ACHN (cell line): ENCODE results near the gene GSDME.

Experiments
- DNase-seq: peaks from one replicate; pipeline ENCODE4 v3.0.0-alpha.2; 2015
- in situ Hi-C: cut with HindIII; loops from 2 replicates; pipeline ENCODE4 v1.10.0; 2017; ENCODE audit warnings: low sequenced_read_pairs, low pct_ligation_motif_present, low pct_unique_long_range_greater_than_20kb

GSDME gene

GRCh38 chr7:24778543-24779282, 21.4 kb upstream of the GSDME start:
- DNase-seq, result peak; percentile 33
- in situ Hi-C loops, result no loop called here

- no peak for DNase-seq
- in situ Hi-C loops, result no loop called here
Measured at GRCh38 chr7:24777806-24778205, 20.5 kb upstream of the GSDME start.

GRCh38 chr7:24773646-24774045, 16.4 kb upstream of the GSDME start:
- DNase-seq, result no peak
- in situ Hi-C loops, result no loop called here

GRCh38 chr7:24769851-24770250, 12.6 kb upstream of the GSDME start:
- in situ Hi-C loops, result no loop called here
- DNase-seq, result no peak

- no peak for DNase-seq
- in situ Hi-C loops, result no loop called here
Measured at GRCh38 chr7:24769014-24769830, 12.0 kb upstream of the GSDME start.

GRCh38 chr7:24767878-24768569, 10.8 kb upstream of the GSDME start:
- in situ Hi-C loops, result no loop called here
- no peak for DNase-seq

- no peak for DNase-seq
- in situ Hi-C loops, result no loop called here
Measured at GRCh38 chr7:24764972-24765744, 7.9 kb upstream of the GSDME start.

- in situ Hi-C loops, result no loop called here
- DNase-seq, result no peak
Measured at GRCh38 chr7:24764011-24764410, 6.7 kb upstream of the GSDME start.

- in situ Hi-C loops, result no loop called here
- no peak for DNase-seq
Measured at GRCh38 chr7:24763303-24763901, 6.1 kb upstream of the GSDME start.

GRCh38 chr7:24762771-24763170, 5.5 kb upstream of the GSDME start:
- no peak for DNase-seq
- in situ Hi-C loops, result no loop called here

- in situ Hi-C loops, result no loop called here
- no peak for DNase-seq
Measured at GRCh38 chr7:24760968-24761367, 3.7 kb upstream of the GSDME start.

GRCh38 chr7:24756545-24757352, 515 bp downstream of the GSDME start:
- DNase-seq, result peak; percentile 76

GRCh38 chr7:24755541-24756407, 1.5 kb downstream of the GSDME start:
- peak; percentile 80 for DNase-seq
- in situ Hi-C loops, result no loop called here

More at GRCh38 chr7:24756545-24757352, 515 bp downstream of the GSDME start:
- in situ Hi-C loops, result no loop called here

- in situ Hi-C loops, result no loop called here
- DNase-seq, result no peak
Measured at GRCh38 chr7:24754906-24755506, 2.3 kb downstream of the GSDME start.

GRCh38 chr7:24752073-24752800, 5.0 kb downstream of the GSDME start:
- in situ Hi-C loops, result no loop called here
- no peak for DNase-seq

GRCh38 chr7:24751484-24751883, 5.8 kb downstream of the GSDME start:
- no peak for DNase-seq
- in situ Hi-C loops, result no loop called here
